ENCODE results near the gene UNC93B1. TPM values are rescaled to one million over a fixed set of nuclear protein-coding genes. Genes with fewer than 3 reads are reported as not detected.

The UNC93B1 gene
- total RNA-seq, 6 donors from 2014 or later, result 99.3 to 186 (median 124) TPM

- Histone ChIP-seq H3K27ac (peak overlapping the region; percentile 77 to 95 (median 87)), H3K4me3 (no peak overlapping the region), H3K36me3 (peaks cover 0 to 10% (median 3%) of the 10 kb centered on the region in 4 donors), H3K27me3 (no peaks in the 10 kb centered on the region), H3K4me1 (peaks cover 17 to 78% (median 66%) of the 10 kb centered on the region in 4 donors), H3K9me3 (no peaks in the 10 kb centered on the region)
- WGBS, 2 donors, result 94 to 98% methylated on average over 8 of the region's 8 CpGs
- TF ChIP-seq EP300 (IDR thresholded peaks at IDR 0.05) (no peak), CTCF (IDR thresholded peaks at IDR 0.05) (no peak), POLR2AphosphoS5 (IDR thresholded peaks at IDR 0.05) (no peak), POLR2A (IDR thresholded peaks at IDR 0.05) (no peak)
- ATAC-seq (ENCODE audit: low FRiP score in 2 of 2) (no peak), DNase-seq (no peak)
These were observed 11.6 kb upstream of the UNC93B1 start for GRCh38 chr11:68015467-68015866.

GRCh38 chr11:68014947-68015447, 11.1 kb upstream of the UNC93B1 start:
- Histone ChIP-seq H3K27ac (peak overlapping the region; percentile 77 to 95 (median 87)), H3K36me3 (peaks cover 0 to 10% (median 3%) of the 10 kb centered on the region in 4 donors), H3K27me3 (no peaks in the 10 kb centered on the region), H3K4me3 (no peak overlapping the region), H3K9me3 (no peaks in the 10 kb centered on the region), H3K4me1 (peaks cover 18 to 78% (median 67%) of the 10 kb centered on the region in 4 donors)
- DNase-seq, result no peak
- ATAC-seq (ENCODE audit: low FRiP score in 2 of 2), result no peak
- TF ChIP-seq POLR2A (IDR thresholded peaks at IDR 0.05) (no peak), EP300 (IDR thresholded peaks at IDR 0.05) (no peak), POLR2AphosphoS5 (IDR thresholded peaks at IDR 0.05) (no peak), CTCF (IDR thresholded peaks at IDR 0.05) (no peak)
- WGBS, 2 donors, result 86 to 100% methylated on average over 2 to 19 of the region's 19 CpGs

GRCh38 chr11:68014157-68014946, 10.5 kb upstream of the UNC93B1 start:
- H3K36me3 ChIP-seq, result peaks cover 0 to 7% (median 2%) of the 10 kb centered on the region in 4 donors
- no peak overlapping the region for H3K4me3 ChIP-seq
- DNase-seq (peak; percentile 84 to 93), ATAC-seq (ENCODE audit: low FRiP score in 2 of 2) (peak; percentile 18 to 78)
- no peaks in the 10 kb centered on the region for H3K27me3 ChIP-seq
- no peaks in the 10 kb centered on the region for H3K9me3 ChIP-seq
- TF ChIP-seq CTCF (IDR thresholded peaks at IDR 0.05) (no peak), POLR2A (IDR thresholded peaks at IDR 0.05) (peak in 1 of 4 donors; percentile 65), EP300 (IDR thresholded peaks at IDR 0.05) (peak in 2 of 4 donors; percentile 40 to 87), POLR2AphosphoS5 (IDR thresholded peaks at IDR 0.05) (peak in 1 of 2 donors; percentile 48)
- H3K4me1 ChIP-seq, result peaks cover 24 to 82% (median 71%) of the 10 kb centered on the region in 4 donors
- H3K27ac ChIP-seq, result peak overlapping the region; percentile 77 to 95 (median 87)
- WGBS, 2 donors, result 18 to 36% methylated on average over 10 to 16 of the region's 16 CpGs

GRCh38 chr11:68013611-68014156, 9.8 kb upstream of the UNC93B1 start:
- peak in 1 of 2 donors; percentile 53 for DNase-seq
- H3K27me3 ChIP-seq, result no peaks in the 10 kb centered on the region
- no peak for ATAC-seq (ENCODE audit: low FRiP score in 2 of 2)
- H3K36me3 ChIP-seq, result peaks cover 0 to 4% (median 1%) of the 10 kb centered on the region in 4 donors
- peak overlapping the region; percentile 77 to 95 (median 87) for H3K27ac ChIP-seq
- H3K4me3 ChIP-seq, result no peak overlapping the region
- H3K4me1 ChIP-seq, result peaks cover 31 to 88% (median 78%) of the 10 kb centered on the region in 4 donors
- TF ChIP-seq POLR2AphosphoS5 (IDR thresholded peaks at IDR 0.05), result no peak
- TF ChIP-seq CTCF (IDR thresholded peaks at IDR 0.05), result no peak
- TF ChIP-seq EP300 (IDR thresholded peaks at IDR 0.05), result no peak
- no peak for TF ChIP-seq POLR2A (IDR thresholded peaks at IDR 0.05)
- no peaks in the 10 kb centered on the region for H3K9me3 ChIP-seq
- 63 to 64% methylated on average over 7 to 14 of the region's 14 CpGs for WGBS, 2 donors

Measured in upper lobe of left lung (tissue), 6 donors.